ENCODE results near the gene WNK1.

DNA sequence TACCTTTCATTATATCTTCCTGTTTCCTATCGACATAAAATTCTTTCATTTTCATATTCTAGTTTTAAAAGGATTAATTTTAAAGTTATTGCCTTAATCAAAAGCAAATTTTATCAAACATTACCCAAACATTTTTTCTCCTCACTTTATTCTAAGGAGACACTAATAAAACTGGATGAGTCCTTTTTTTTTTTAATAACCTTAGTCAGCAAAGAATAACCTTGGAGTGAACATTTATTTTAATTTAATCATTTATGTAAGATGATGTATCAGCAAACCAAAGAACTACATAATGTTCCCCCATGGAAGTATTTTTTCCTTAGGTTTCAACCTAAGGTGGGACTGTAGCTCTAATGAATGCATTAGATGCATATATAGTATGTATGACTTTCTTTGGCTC lies 113.2 kb downstream of the WNK1 start:
- TF ChIP-seq POLR2A (IDR thresholded peaks at IDR 0.05; ENCODE audit: low read depth, low read length) (no peak), CTCF (IDR thresholded peaks at IDR 0.05; ENCODE audit: extremely low read depth in 1 of 2, insufficient read depth in 1 of 2, low read depth in 1 of 2, low read length in 2 of 2) (no peak), EZH2 (IDR thresholded peaks at IDR 0.05; ENCODE audit: borderline replicate concordance, low read depth, low read length, severe bottlenecking) (no peak), POLR2AphosphoS5 (IDR thresholded peaks at IDR 0.05; ENCODE audit: insufficient read depth, low read depth, low read length) (no peak)

Data from endothelial cell of umbilical vein (primary cell).